Measurements from ENCODE around the gene UROC1. TPM values are rescaled to one million over a fixed set of nuclear protein-coding genes. Genes with fewer than 3 reads are reported as not detected.

The UROC1 gene
- total and polyA plus RNA-seq, 2 experiments from 2014 or later: not detected

DNA sequence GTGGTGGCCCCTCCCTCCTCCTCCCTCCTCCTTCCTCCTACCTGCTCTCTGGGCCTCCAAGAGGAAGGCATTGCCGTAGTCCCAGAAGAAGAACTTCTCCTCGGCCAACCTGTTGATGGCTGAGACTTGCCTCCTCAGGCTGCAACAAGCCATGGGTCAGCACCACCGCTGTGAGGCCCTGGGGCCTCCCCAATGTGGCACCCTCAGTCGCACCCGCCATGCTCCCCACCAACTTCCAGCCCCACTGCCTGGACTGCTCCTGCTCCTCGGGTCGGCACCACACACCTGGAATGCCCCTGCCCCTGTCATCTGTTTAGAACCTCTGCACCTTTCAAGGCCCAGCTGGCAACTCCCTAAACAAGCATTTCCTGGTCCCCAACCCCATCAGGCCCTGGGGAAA lies 17.6 kb downstream of the UROC1 start:
- Mint-ChIP-seq H3K27me3 (ENCODE audit: insufficient read depth, low read depth, poor library complexity) (peaks cover 12% of the 10 kb centered on the region), H3K9me3 (no peaks in the 10 kb centered on the region), H3K36me3 (ENCODE audit: low read depth) (no peaks in the 10 kb centered on the region), H3K27ac (no peak overlapping the region), H3K4me3 (no peak overlapping the region), H3K4me1 (peaks cover 17% of the 10 kb centered on the region)
- Histone ChIP-seq H3K4me2 (no peak overlapping the region), H2AFZ (no peak overlapping the region), H3K36me3 (ENCODE audit: insufficient read depth) (no peaks in the 10 kb centered on the region), H3F3A (replicated peaks; ENCODE audit: low read depth) (peaks cover 13% of the 10 kb centered on the region), H3K4me1 (ENCODE audit: insufficient read depth) (peaks cover 8% of the 10 kb centered on the region; the same call in 1 of the 2 replicates), H3K4me3 (no peak overlapping the region), H3K27ac (ENCODE audit: low read depth) (no peak overlapping the region), H3K27me3 (ENCODE audit: insufficient read depth) (no peaks in the 10 kb centered on the region), H3K79me2 (replicated peaks; ENCODE audit: insufficient read depth) (no peaks in the 10 kb centered on the region), H3K9me2 (ENCODE audit: insufficient read depth) (0 out of 2 replicates have a peak, but pooled peaks cover 4% of the 10 kb centered on the region), H4K20me1 (replicated peaks; ENCODE audit: insufficient read depth) (no peaks in the 10 kb centered on the region)
- peak; percentile 10; the same call in 1 of the 3 replicates for ATAC-seq
- DNase-seq (ENCODE audit: low spot score): no peak
- TF ChIP-seq, protein P1, sequence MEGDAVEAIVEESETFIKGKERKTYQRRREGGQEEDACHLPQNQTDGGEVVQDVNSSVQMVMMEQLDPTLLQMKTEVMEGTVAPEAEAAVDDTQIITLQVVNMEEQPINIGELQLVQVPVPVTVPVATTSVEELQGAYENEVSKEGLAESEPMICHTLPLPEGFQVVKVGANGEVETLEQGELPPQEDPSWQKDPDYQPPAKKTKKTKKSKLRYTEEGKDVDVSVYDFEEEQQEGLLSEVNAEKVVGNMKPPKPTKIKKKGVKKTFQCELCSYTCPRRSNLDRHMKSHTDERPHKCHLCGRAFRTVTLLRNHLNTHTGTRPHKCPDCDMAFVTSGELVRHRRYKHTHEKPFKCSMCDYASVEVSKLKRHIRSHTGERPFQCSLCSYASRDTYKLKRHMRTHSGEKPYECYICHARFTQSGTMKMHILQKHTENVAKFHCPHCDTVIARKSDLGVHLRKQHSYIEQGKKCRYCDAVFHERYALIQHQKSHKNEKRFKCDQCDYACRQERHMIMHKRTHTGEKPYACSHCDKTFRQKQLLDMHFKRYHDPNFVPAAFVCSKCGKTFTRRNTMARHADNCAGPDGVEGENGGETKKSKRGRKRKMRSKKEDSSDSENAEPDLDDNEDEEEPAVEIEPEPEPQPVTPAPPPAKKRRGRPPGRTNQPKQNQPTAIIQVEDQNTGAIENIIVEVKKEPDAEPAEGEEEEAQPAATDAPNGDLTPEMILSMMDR (conservative IDR thresholded peaks at IDR 0.05; ENCODE audit: low read depth in 2 of 2): no peak
- no peak for TF ChIP-seq NANOG (IDR thresholded peaks at IDR 0.05; ENCODE audit: borderline replicate concordance)
- TF ChIP-seq, protein P2, sequence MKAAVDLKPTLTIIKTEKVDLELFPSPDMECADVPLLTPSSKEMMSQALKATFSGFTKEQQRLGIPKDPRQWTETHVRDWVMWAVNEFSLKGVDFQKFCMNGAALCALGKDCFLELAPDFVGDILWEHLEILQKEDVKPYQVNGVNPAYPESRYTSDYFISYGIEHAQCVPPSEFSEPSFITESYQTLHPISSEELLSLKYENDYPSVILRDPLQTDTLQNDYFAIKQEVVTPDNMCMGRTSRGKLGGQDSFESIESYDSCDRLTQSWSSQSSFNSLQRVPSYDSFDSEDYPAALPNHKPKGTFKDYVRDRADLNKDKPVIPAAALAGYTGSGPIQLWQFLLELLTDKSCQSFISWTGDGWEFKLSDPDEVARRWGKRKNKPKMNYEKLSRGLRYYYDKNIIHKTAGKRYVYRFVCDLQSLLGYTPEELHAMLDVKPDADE (IDR thresholded peaks at IDR 0.05): no peak
- no peak for TF ChIP-seq CREB1 (CRISPR knock-in tag; IDR thresholded peaks at IDR 0.05; ENCODE audit: low read depth)
- no peak for TF ChIP-seq STAT1 (IDR thresholded peaks at IDR 0.05; ENCODE audit: unreplicated experiment)
- no peak for TF ChIP-seq EZH2phosphoT487 (IDR thresholded peaks at IDR 0.05; ENCODE audit: unreplicated experiment)
- TF ChIP-seq, protein P3, sequence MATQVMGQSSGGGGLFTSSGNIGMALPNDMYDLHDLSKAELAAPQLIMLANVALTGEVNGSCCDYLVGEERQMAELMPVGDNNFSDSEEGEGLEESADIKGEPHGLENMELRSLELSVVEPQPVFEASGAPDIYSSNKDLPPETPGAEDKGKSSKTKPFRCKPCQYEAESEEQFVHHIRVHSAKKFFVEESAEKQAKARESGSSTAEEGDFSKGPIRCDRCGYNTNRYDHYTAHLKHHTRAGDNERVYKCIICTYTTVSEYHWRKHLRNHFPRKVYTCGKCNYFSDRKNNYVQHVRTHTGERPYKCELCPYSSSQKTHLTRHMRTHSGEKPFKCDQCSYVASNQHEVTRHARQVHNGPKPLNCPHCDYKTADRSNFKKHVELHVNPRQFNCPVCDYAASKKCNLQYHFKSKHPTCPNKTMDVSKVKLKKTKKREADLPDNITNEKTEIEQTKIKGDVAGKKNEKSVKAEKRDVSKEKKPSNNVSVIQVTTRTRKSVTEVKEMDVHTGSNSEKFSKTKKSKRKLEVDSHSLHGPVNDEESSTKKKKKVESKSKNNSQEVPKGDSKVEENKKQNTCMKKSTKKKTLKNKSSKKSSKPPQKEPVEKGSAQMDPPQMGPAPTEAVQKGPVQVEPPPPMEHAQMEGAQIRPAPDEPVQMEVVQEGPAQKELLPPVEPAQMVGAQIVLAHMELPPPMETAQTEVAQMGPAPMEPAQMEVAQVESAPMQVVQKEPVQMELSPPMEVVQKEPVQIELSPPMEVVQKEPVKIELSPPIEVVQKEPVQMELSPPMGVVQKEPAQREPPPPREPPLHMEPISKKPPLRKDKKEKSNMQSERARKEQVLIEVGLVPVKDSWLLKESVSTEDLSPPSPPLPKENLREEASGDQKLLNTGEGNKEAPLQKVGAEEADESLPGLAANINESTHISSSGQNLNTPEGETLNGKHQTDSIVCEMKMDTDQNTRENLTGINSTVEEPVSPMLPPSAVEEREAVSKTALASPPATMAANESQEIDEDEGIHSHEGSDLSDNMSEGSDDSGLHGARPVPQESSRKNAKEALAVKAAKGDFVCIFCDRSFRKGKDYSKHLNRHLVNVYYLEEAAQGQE (IDR thresholded peaks at IDR 0.05; ENCODE audit: unreplicated experiment): no peak
- TF ChIP-seq EZH2 (IDR thresholded peaks at IDR 0.05; ENCODE audit: low read depth, unreplicated experiment): no peak
- TF ChIP-seq JUNB (IDR thresholded peaks at IDR 0.05; ENCODE audit: unreplicated experiment): no peak
- TF ChIP-seq ZNF114 (CRISPR knock-in tag; IDR thresholded peaks at IDR 0.05): no peak
- no peak for TF ChIP-seq POLR2AphosphoS5 (IDR thresholded peaks at IDR 0.05; ENCODE audit: low read depth)
- TF ChIP-seq ZNF331 (CRISPR knock-in tag; IDR thresholded peaks at IDR 0.05; ENCODE audit: low read depth): no peak
- TF ChIP-seq, protein P4, sequence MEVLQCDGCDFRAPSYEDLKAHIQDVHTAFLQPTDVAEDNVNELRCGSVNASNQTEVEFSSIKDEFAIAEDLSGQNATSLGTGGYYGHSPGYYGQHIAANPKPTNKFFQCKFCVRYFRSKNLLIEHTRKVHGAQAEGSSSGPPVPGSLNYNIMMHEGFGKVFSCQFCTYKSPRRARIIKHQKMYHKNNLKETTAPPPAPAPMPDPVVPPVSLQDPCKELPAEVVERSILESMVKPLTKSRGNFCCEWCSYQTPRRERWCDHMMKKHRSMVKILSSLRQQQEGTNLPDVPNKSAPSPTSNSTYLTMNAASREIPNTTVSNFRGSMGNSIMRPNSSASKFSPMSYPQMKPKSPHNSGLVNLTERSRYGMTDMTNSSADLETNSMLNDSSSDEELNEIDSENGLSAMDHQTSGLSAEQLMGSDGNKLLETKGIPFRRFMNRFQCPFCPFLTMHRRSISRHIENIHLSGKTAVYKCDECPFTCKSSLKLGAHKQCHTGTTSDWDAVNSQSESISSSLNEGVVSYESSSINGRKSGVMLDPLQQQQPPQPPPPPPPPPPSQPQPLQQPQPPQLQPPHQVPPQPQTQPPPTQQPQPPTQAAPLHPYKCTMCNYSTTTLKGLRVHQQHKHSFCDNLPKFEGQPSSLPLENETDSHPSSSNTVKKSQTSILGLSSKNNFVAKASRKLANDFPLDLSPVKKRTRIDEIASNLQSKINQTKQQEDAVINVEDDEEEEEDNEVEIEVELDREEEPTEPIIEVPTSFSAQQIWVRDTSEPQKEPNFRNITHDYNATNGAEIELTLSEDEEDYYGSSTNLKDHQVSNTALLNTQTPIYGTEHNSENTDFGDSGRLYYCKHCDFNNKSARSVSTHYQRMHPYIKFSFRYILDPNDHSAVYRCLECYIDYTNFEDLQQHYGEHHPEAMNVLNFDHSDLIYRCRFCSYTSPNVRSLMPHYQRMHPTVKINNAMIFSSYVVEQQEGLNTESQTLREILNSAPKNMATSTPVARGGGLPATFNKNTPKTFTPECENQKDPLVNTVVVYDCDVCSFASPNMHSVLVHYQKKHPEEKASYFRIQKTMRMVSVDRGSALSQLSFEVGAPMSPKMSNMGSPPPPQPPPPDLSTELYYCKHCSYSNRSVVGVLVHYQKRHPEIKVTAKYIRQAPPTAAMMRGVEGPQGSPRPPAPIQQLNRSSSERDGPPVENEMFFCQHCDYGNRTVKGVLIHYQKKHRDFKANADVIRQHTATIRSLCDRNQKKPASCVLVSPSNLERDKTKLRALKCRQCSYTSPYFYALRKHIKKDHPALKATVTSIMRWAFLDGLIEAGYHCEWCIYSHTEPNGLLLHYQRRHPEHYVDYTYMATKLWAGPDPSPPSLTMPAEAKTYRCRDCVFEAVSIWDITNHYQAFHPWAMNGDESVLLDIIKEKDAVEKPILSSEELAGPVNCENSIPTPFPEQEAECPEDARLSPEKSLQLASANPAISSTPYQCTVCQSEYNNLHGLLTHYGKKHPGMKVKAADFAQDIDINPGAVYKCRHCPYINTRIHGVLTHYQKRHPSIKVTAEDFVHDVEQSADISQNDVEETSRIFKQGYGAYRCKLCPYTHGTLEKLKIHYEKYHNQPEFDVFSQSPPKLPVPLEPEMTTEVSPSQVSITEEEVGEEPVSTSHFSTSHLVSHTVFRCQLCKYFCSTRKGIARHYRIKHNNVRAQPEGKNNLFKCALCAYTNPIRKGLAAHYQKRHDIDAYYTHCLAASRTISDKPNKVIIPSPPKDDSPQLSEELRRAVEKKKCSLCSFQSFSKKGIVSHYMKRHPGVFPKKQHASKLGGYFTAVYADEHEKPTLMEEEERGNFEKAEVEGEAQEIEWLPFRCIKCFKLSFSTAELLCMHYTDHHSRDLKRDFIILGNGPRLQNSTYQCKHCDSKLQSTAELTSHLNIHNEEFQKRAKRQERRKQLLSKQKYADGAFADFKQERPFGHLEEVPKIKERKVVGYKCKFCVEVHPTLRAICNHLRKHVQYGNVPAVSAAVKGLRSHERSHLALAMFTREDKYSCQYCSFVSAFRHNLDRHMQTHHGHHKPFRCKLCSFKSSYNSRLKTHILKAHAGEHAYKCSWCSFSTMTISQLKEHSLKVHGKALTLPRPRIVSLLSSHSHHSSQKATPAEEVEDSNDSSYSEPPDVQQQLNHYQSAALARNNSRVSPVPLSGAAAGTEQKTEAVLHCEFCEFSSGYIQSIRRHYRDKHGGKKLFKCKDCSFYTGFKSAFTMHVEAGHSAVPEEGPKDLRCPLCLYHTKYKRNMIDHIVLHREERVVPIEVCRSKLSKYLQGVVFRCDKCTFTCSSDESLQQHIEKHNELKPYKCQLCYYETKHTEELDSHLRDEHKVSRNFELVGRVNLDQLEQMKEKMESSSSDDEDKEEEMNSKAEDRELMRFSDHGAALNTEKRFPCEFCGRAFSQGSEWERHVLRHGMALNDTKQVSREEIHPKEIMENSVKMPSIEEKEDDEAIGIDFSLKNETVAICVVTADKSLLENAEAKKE (CRISPR knock-in tag; IDR thresholded peaks at IDR 0.05): no peak
